ENCODE data around the gene CCDC177. TPM values are rescaled to one million over a fixed set of nuclear protein-coding genes. Genes with fewer than 3 reads are reported as not detected.
A peak's percentile ranks its signal among the peaks of the same experiment; 100 is the strongest.

The CCDC177 gene
- total and polyA plus RNA-seq, 9 of the 15 experiments (the other 6 are each of a cell fraction or from before 2014, with no cell fraction given): not detected

GRCh38 chr14:69606258-69607184 lies 31.9 kb upstream of the CCDC177 start (continued):
- no peak for TF ChIP-seq VEZF1 (CRISPR knock-in tag; IDR thresholded peaks at IDR 0.05)
- no peak for TF ChIP-seq SETDB1 (IDR thresholded peaks at IDR 0.05; ENCODE audit: low read length)
- TF ChIP-seq ELF4 (CRISPR knock-in tag; IDR thresholded peaks at IDR 0.05): no peak
- no peak for TF ChIP-seq RBM15 (IDR thresholded peaks at IDR 0.05; ENCODE audit: insufficient read depth, low read length)
- TF ChIP-seq MBD2 (IDR thresholded peaks at IDR 0.05; ENCODE audit: borderline replicate concordance, low read depth): no peak
- no peak for TF ChIP-seq SMAD1 (IDR thresholded peaks at IDR 0.05; ENCODE audit: low read depth, low read length, partially characterized antibody)
- no peak for TF ChIP-seq RBM39 (optimal IDR thresholded peaks at IDR 0.05; ENCODE audit: low read depth, low read length)
- no peak for TF ChIP-seq ZNF407 (IDR thresholded peaks at IDR 0.05; ENCODE audit: low read depth)
- TF ChIP-seq STAT5B (CRISPR knock-in tag; IDR thresholded peaks at IDR 0.05): no peak
- TF ChIP-seq RBM14 (IDR thresholded peaks at IDR 0.05; ENCODE audit: borderline replicate concordance, insufficient read depth, low read depth, low read length): no peak
- no peak for TF ChIP-seq ZKSCAN8 (CRISPR knock-in tag; IDR thresholded peaks at IDR 0.05)
- TF ChIP-seq CEBPB (tag; IDR thresholded peaks at IDR 0.05): peak; percentile 93
- TF ChIP-seq ATF3 (IDR thresholded peaks at IDR 0.05): peak; percentile 89
- TF ChIP-seq ATF3 (CRISPR knock-in tag; conservative IDR thresholded peaks at IDR 0.05): no peak
- TF ChIP-seq HBP1 (CRISPR knock-in tag; IDR thresholded peaks at IDR 0.05): no peak
